ENCODE measurements around the gene XK.

Gene XK

GRCh38 chrX:37752281-37752680 is 66.7 kb downstream of the XK start:
- no peak overlapping the region for H3K27ac ChIP-seq
- TF ChIP-seq ZFX (IDR thresholded peaks at IDR 0.05; ENCODE audit: borderline replicate concordance) (no peak), CTCF (IDR thresholded peaks at IDR 0.05) (no peak)

GRCh38 chrX:37752936-37753335 is 67.3 kb downstream of the XK start:
- no peak for TF ChIP-seq ZFX (IDR thresholded peaks at IDR 0.05; ENCODE audit: borderline replicate concordance)
- TF ChIP-seq CTCF (IDR thresholded peaks at IDR 0.05) = no peak
- H3K27ac ChIP-seq = no peak overlapping the region

- no peak overlapping the region for H3K27ac ChIP-seq
- TF ChIP-seq ZFX (IDR thresholded peaks at IDR 0.05; ENCODE audit: borderline replicate concordance) (no peak), CTCF (IDR thresholded peaks at IDR 0.05) (no peak)
These were observed 67.8 kb downstream of the XK start for GRCh38 chrX:37753384-37753783.

GRCh38 chrX:37754516-37754915 is 68.9 kb downstream of the XK start:
- no peak overlapping the region for H3K27ac ChIP-seq
- no peak for TF ChIP-seq CTCF (IDR thresholded peaks at IDR 0.05)
- TF ChIP-seq ZFX (IDR thresholded peaks at IDR 0.05; ENCODE audit: borderline replicate concordance) = no peak

- no peak overlapping the region for H3K27ac ChIP-seq
- no peak for TF ChIP-seq CTCF (IDR thresholded peaks at IDR 0.05)
- no peak for TF ChIP-seq ZFX (IDR thresholded peaks at IDR 0.05; ENCODE audit: borderline replicate concordance)
These were observed 69.4 kb downstream of the XK start for GRCh38 chrX:37755025-37755424.

- H3K27ac ChIP-seq = no peak overlapping the region
- no peak for TF ChIP-seq ZFX (IDR thresholded peaks at IDR 0.05; ENCODE audit: borderline replicate concordance)
- no peak for TF ChIP-seq CTCF (IDR thresholded peaks at IDR 0.05)
These were observed 71.5 kb downstream of the XK start for GRCh38 chrX:37757082-37757481.

- no peak for TF ChIP-seq CTCF (IDR thresholded peaks at IDR 0.05)
- no peak for TF ChIP-seq ZFX (IDR thresholded peaks at IDR 0.05; ENCODE audit: borderline replicate concordance)
- no peak overlapping the region for H3K27ac ChIP-seq
These were observed 73.8 kb downstream of the XK start for GRCh38 chrX:37759351-37759750.
